ENCODE data around the gene EZH2. TPM values are rescaled to one million over a fixed set of nuclear protein-coding genes. Genes with fewer than 3 reads are reported as not detected.

The EZH2 gene
- total RNA-seq, 1 donor from 2014 or later, result 38.7 TPM

DNA sequence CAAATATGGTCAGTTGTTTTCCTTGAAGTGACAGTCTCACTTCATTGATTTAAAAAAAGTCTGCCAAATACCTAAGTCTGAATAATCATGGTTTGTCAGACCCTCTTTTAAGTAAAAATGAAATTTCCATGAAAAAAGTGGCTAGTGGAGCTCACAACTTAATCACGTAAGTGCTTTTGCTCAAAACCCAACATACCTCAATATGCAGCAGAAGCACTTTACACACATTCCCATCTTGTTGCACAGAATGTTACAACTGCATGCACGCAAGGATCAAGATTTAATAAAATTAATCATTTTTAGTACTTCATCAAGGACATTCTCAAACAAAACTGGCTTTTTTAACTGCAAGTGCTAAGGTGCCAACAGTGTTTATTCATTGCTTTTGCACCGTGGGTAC is 21.6 kb downstream of the EZH2 start:
- FAIRE-seq (no peak), DNase-seq (ENCODE audit: low spot score in 2 of 2) (no peak)

DNA sequence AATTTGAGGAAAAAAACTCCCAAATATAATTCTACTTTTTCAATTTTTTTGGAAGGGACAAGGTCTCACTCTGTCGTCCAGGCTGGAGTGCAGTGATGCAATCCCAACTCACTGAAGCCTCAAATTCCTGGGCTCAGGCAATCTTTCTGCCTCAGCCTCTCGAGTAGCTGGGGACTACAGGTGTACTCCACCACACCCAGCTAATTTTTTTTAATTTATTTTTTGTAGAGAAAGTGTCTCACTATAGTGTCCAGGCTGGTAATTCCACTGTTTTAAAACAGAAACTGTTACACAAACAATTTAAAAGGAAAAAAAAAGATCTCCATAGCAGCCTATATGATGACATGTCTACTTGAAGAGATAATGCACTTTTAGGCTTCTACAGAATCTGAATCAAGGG is 25.6 kb downstream of the EZH2 start:
- FAIRE-seq (no peak), DNase-seq (ENCODE audit: low spot score in 2 of 2) (no peak)

- FAIRE-seq, result no peak
- no peak for DNase-seq (ENCODE audit: low spot score in 2 of 2)
Measured at GRCh38 chr7:148856891-148857290, 27.2 kb downstream of the EZH2 start.

DNA sequence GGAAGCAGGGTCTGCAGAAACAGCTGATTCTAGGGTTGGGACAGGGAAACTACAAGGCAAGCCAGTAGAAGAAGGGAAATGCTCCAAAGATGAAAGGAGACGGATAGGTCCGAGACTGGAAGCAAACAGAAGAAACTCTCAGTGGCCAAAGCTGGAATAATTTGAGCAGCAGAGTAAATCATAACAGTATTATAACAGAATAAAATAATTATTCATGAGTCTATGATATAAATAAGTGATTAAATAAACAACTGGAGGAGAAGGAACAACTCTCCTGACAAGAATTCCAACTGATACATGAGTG is 27.6 kb downstream of the EZH2 start:
- no peak for DNase-seq (ENCODE audit: low spot score in 2 of 2)
- FAIRE-seq, result no peak

DNA sequence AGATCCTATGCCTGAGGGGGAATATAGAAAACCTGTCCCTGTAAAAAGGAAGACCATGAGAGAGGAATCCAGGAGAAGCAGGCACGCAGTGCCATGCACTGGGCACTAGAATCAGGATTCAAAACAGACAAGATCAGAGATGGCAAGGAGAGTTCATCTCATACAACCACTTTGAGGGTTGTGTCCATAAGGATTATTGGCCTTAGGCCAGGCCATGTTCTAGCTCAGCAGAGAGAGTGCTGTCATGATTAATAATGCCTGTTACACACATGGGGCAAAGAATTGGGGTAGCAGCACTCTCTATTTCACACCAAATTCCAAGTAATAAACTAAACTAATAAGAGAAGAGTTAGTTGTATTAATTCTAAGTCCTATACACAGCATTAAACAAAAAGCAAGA is 29.1 kb downstream of the EZH2 start:
- no peak for FAIRE-seq
- DNase-seq (ENCODE audit: low spot score in 2 of 2), result no peak

DNA sequence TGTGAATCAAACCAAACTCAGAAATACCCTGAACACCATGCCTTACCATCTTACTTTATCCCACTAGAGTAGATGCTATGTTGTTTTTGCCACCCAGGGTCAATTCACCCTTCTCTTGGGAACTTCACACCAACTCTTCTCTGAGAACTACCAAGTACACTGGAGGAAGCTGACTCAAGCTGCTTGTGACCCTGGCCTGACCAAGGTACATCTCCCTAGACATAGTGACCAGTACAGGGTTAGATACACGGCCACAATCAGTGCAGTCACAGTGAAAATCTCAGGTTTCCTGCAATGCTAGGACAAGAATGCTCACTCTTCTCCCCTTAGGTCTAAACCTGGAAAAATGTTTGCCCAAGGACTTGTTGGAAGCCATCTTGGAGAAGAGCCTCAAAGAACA is 31.8 kb downstream of the EZH2 start:
- DNase-seq (ENCODE audit: low spot score in 2 of 2) (no peak), FAIRE-seq (no peak)

GRCh38 chr7:148850564-148850963 is 33.5 kb downstream of the EZH2 start:
- DNase-seq (ENCODE audit: low spot score in 2 of 2) (no peak), FAIRE-seq (no peak)

DNA sequence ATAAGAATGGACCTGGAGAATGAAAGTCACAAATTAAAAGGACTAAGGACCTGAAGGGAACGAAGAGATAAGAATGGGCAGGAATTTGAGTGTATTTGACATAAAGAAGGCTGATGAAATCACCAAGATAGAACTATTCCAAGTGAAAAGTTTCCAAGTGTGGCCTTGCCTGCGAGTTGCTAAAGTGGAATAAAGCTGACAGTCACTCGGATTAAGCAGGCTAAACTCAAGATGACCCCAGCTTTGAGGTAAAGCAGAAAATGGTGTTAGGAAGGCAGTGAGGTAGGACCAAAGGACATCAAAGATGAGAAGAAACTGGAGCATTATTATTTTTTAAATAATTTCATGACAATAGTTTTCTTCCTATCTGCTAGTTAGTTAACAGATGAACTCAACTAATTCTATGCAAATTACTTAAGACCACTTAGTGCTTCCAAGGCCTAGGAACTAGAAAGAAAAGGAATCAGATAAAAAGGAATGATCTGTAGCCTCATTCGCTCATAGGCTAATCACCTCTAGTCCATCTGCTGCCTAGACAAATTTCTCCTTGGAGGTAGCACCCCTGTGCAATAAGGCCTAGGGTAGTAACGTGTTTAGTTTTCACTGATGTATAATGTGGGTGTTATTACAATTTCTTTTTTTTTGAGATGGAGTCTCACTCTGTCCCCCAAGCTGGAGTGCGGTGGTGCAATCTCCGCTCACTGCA is 34.5 kb downstream of the EZH2 start:
- DNase-seq (ENCODE audit: low spot score in 2 of 2) (no peak), FAIRE-seq (no peak)

- no peak for FAIRE-seq
- no peak for DNase-seq (ENCODE audit: low spot score in 2 of 2)
Measured at GRCh38 chr7:148847815-148848734, 36.0 kb downstream of the EZH2 start.

DNA sequence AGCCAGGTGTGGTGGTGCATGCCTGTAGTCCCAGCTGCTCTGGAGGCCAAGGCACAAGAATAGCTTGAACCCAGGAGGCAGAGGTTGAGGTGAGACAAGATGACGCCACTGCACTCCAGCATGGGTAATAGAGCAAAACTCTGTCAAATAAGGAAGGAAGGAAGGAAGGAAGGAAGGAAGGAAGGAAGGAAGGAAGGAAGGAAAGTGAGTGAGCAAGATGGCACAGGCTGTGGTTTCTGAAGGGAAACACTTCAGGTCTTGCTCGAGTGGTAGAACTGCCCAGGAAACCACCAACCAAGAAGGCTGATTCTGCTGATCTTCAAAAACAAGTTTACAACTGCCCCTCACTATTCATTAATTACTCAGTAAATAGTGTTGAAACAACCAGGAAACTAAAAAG is 45.2 kb downstream of the EZH2 start:
- FAIRE-seq, result no peak

GRCh38 chr7:148835854-148836253 is 48.2 kb downstream of the EZH2 start:
- FAIRE-seq (no peak), DNase-seq (ENCODE audit: low spot score in 2 of 2) (no peak)

More for the DNA sequence above, 45.2 kb downstream of the EZH2 start:
- no peak for DNase-seq (ENCODE audit: low spot score in 2 of 2)

DNA sequence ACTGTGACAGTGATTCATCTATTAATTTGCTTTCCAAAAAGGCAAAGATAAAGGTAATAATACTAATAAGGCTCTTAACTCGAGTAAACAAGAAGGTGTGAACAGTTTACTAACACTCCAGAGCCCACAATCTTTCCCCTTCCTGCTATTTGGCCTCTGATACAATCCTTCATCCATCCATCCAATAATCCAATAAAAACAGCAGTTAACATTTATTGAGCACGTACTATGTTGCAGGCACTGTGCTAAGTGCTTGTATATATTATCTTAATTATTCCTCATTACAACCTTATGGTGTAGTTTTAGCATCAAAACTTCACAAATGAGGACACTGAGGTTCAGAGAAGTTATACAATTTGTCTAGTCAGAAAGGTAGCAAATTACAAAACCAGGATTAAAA is 49.5 kb downstream of the EZH2 start:
- DNase-seq (ENCODE audit: low spot score in 2 of 2) (no peak), FAIRE-seq (no peak)

DNA sequence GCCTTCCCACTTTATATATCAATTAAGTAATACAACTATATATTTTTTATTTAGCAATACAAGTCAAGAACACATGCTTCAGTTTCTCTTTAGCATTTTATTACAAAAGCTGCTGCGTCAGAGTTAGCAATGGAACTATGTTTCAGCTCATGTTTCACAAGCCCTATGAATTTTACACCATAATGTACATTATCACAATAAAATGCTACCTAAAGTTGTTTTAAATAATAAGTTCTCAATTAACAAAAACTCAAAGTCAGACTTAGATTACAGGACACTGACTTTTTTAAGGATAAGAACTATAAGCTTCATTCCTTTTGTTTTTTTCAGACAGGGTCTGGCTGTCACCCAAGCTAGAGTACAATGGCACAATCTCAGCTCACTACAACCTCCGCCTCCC is 52.3 kb downstream of the EZH2 start:
- FAIRE-seq (no peak), DNase-seq (ENCODE audit: low spot score in 2 of 2) (no peak)

GRCh38 chr7:148830897-148831692 is 53.0 kb downstream of the EZH2 start:
- FAIRE-seq (no peak), DNase-seq (ENCODE audit: low spot score in 2 of 2) (no peak)

GRCh38 chr7:148828965-148829364 is 55.1 kb downstream of the EZH2 start:
- DNase-seq (ENCODE audit: low spot score in 2 of 2) (no peak), FAIRE-seq (no peak)

- DNase-seq (ENCODE audit: low spot score in 2 of 2) (no peak), FAIRE-seq (no peak)
Measured at GRCh38 chr7:148825338-148825737, 58.8 kb downstream of the EZH2 start.

- FAIRE-seq (no peak), DNase-seq (ENCODE audit: low spot score in 2 of 2) (no peak)
Measured at GRCh38 chr7:148824864-148825263, 59.2 kb downstream of the EZH2 start.

DNA sequence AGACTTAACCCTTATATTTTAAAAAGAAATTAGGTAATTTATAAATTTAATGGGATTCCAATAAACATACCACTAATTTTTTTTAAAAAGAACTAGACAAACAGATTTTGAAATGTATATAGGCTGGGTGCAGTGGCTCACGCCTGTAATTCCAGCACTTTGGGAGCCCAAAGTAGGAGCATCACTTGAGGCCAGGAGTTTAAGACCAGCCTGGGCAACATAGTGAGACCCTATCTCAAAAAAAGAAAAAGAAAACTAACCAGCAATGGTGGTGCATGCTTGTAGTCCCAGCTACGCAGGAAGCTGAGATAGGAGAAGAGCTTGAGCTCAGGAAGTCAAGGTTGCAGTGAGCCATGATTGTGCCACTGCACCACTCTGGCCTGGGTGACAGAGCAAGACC is 62.7 kb downstream of the EZH2 start:
- FAIRE-seq, result no peak
- no peak for DNase-seq (ENCODE audit: low spot score in 2 of 2)

DNA sequence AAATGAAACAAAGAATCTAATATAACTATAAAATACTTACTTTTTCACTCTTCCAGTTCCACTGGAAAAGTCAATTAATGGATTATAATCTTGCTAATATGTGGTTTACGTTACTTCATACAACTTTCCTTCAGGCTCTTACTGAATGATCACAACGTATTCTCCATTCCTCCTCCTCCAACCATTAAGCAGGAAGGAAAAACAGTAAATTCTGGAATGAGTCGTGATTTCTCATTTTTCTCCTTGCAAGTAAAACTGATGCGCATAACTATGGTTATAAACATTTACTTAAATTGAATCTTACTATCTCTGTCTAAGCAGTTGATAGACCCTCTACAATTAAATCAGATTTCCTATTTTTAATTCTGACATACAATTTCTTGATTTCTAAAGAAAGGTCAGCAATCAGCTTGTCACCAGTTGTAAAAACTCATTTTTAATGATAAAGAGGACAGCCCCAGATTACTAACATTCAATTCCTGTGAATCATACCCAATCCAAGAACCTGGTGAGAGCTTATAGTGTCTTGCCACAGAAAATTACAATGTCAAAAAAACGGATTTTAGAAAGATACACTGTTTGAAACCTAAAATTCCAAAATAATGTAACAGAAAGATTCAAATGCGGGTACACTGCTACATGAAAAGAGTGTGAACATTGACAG is 64.3 kb downstream of the EZH2 start:
- FAIRE-seq, result no peak
- no peak for DNase-seq (ENCODE audit: low spot score in 2 of 2)

- FAIRE-seq (no peak), DNase-seq (ENCODE audit: low spot score in 2 of 2) (no peak)
Measured at GRCh38 chr7:148815612-148816011, 68.5 kb downstream of the EZH2 start.

All from frontal cortex (tissue), 4 donors.